22Rv1 (cell line): ENCODE data around the gene DNAJB9.

Experiments used
- H3K27ac ChIP-seq: fragments of 450-650 bp; 2 replicates; pipeline ENCODE4 v1.5.1; 2017
- ZFX ChIP-seq: fragments of 450-650 bp; IDR thresholded peaks from 2 replicates; pipeline ENCODE4 v1.6.1; 2017; ENCODE audit warnings: antibody characterized with exemption, borderline replicate concordance
- TF ChIP-seq, protein P1 (sequence below): fragments of 450-650 bp; IDR thresholded peaks from 2 replicates; pipeline ENCODE4 v1.5.1; 2017; ENCODE audit warnings: mild to moderate bottlenecking

DNAJB9 gene

DNA sequence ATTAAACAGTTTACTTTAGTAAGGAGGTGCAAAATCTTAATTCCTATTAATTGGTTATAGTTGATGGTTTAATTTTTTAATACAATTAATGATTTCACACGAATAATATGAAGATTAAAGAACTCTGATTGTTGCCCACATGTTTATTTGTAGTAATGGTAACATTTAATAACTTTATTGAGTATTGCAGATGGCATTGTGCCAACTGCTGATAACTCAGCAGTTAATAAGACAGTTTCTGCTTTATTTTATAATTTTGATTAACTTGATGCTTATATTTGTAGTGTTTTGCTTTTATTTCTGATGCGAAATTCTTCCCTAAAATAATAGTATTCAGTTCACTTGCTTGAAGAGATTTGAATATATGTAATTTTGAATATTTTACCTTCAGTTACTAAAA is 2.8 kb downstream of the DNAJB9 start:
- H3K27ac ChIP-seq: no peak overlapping the region
- TF ChIP-seq ZFX: no peak
- TF ChIP-seq, protein P1, sequence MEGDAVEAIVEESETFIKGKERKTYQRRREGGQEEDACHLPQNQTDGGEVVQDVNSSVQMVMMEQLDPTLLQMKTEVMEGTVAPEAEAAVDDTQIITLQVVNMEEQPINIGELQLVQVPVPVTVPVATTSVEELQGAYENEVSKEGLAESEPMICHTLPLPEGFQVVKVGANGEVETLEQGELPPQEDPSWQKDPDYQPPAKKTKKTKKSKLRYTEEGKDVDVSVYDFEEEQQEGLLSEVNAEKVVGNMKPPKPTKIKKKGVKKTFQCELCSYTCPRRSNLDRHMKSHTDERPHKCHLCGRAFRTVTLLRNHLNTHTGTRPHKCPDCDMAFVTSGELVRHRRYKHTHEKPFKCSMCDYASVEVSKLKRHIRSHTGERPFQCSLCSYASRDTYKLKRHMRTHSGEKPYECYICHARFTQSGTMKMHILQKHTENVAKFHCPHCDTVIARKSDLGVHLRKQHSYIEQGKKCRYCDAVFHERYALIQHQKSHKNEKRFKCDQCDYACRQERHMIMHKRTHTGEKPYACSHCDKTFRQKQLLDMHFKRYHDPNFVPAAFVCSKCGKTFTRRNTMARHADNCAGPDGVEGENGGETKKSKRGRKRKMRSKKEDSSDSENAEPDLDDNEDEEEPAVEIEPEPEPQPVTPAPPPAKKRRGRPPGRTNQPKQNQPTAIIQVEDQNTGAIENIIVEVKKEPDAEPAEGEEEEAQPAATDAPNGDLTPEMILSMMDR: no peak

DNA sequence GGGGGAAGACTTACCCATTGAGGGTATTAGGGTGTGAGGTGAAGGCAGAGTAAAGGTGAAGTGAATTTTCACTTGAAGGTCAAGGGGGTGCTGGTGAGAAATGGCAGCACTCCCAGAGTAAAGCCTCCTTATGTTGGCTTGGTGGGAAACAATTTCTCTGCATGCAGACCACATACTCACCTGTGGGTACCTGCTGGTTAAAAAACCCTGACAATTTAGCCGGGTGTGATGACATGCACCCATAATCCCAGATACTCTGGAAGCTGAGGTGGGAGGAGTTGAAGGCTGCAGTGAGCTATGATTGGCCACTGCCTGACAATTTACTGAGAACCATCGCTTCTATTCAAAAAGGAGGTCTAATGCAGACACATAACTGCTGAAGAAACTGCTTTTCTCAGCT is 5.5 kb downstream of the DNAJB9 start:
- TF ChIP-seq ZFX: no peak
- TF ChIP-seq, protein P1: no peak

DNA sequence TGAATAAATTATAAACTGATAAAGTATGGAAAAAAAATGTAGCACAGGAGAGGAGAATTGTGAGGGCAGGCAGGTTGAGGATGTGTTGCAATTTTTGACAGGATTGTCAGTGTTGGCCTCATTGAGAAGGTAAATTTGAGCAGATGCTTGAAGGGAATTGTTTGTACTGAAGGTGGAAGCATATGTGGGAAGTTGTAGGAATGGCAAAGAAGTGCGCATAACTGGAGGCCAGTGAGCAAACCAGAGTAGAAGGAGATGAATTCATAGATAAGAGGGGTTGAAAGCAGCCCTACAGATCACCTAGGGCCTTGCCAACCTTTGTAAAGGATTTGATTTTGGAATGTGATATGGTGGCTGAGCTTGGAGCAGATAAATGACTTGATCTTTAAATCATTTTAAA is 6.4 kb downstream of the DNAJB9 start:
- TF ChIP-seq, protein P1: no peak
- TF ChIP-seq ZFX: no peak
- no peak overlapping the region for H3K27ac ChIP-seq

More for the DNA sequence above, 5.5 kb downstream of the DNAJB9 start:
- no peak overlapping the region for H3K27ac ChIP-seq

DNA sequence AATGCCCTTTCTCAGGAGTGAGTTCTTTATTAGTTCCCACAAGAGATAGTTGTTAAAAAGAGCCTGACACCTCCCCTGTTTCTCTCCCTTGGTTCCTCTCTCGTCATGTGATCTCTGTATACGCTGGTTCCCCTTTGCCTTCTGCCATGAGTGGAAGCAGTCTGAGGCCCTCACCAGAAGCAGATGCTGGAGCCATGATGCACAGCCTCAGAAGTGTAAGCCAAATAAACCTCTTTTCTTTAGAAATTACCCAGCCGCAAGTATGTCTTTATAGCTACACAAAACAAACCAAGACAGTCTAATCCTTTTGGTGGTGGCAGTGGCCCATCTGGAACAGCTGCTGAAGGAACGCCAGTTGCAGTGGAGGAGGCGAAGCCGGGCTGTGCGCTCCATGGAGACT is 9.3 kb downstream of the DNAJB9 start:
- no peak overlapping the region for H3K27ac ChIP-seq
- TF ChIP-seq, protein P1: no peak
- no peak for TF ChIP-seq ZFX

DNA sequence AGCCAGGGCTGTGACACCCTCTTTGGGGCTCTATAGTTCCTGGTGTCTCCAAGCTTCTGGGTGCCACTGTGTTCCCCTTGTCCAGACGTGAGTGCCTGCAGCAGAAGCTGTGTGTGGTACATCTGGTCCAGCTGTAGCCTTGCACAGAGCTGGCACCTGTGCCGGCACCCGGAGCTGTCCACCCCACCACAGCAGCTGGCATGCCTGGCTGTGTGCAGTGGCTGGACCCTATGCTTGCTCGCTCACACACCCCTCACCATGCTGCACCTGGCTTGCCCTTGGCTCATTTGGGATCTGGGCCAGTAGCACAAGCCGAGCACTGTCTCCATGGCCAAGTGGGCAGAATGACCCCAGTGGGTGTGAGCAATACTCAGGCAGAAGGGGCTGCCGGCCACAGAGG is 10.6 kb downstream of the DNAJB9 start:
- TF ChIP-seq ZFX: no peak
- TF ChIP-seq, protein P1: no peak

DNA sequence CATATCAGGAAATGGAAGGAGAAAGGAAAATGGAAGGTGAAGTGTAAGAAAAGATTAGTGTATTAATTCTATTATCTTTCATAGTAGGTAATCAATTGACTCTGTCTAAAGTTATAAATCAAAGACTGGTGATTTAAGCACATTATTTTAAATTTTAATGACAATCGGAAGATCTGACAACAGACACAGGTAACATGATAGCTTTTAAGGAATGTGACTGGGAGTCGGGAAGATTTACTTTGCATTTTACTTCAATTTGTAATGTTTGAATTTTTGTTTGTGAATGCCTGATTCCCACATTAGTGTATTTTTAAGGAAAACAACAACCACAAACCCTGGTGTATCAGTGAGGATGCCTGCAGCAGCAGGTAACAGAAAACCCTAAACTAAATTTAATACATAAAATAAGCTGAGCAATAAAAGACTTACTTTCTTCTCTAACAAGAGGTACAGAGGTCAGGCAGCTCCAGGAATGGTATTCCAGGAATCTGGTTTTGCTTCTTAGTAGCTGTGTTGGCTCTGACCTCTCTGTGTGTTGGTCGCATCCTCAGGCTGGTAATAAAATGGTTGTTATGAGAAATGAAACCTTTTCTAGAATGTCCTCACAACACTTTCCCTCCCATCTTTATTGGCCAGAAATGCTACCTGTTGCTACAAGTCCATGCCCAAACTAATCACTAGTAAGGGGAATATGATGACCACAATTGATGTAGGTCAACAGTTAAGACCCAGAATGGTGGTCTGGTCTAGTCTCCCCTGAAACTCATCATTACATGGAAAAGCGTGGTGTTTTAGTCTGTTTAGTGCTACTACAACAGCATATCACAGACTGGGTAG is 12.2 kb downstream of the DNAJB9 start:
- H3K27ac ChIP-seq: no peak overlapping the region
- TF ChIP-seq, protein P1: no peak
- TF ChIP-seq ZFX: no peak

More for the DNA sequence above, 10.6 kb downstream of the DNAJB9 start:
- H3K27ac ChIP-seq: no peak overlapping the region

DNA sequence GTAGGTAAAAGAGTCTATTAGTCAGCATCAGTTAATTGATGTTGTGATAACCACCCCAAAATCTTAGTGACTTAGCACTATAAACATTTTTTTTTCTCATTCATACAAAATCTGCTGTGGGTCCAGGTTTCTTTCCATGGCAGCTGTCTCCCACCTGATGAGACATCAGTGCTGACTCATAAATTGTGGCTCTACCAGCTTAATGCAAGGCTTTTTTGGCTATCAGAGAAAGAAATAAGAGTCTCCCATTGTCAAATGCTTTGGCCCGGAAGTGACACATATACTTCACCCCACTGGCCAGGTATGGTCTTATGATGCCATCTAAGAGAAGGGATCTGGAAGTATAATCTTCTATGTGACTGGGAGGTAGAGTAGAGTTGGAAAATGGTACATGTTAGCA is 14.5 kb downstream of the DNAJB9 start:
- TF ChIP-seq, protein P1: no peak
- no peak for TF ChIP-seq ZFX

More for the DNA sequence above, 14.5 kb downstream of the DNAJB9 start:
- H3K27ac ChIP-seq: no peak overlapping the region
